ENCODE results near the gene TMIGD1.
"Not testable (repeated sequence)": the region's sequence is repeated elsewhere in the genome, so short reads cannot be mapped to it uniquely, and the experiment has no call there.

GRCh38 chr17:30343244-30343643 is 9.4 kb upstream of the TMIGD1 start:
- TF ChIP-seq POLR2A, CTCF (IDR thresholded peaks at IDR 0.05): not testable (repeated sequence)
